ENCODE measurements around the gene SART3.

SART3 gene

GRCh38 chr12:108519558-108519957, 41.4 kb downstream of the SART3 start:
- H3K4me1 ChIP-seq (ENCODE audit: control insufficient read depth, insufficient read depth, low read length, poor library complexity, severe bottlenecking), result peaks cover 8% of the 10 kb centered on the region
- H3K36me3 ChIP-seq (ENCODE audit: control insufficient read depth, insufficient read depth, low read length), result peaks cover 61% of the 10 kb centered on the region
- no peak overlapping the region for H3K4me3 ChIP-seq (ENCODE audit: insufficient read depth, low read depth, low read length, poor library complexity, severe bottlenecking)
- H3K27ac ChIP-seq (ENCODE audit: insufficient read depth, low read length, poor library complexity, severe bottlenecking), result no peak overlapping the region
- H3K9me3 ChIP-seq (ENCODE audit: control insufficient read depth, low read length), result no peaks in the 10 kb centered on the region
- no peaks in the 10 kb centered on the region for H3K27me3 ChIP-seq (replicated peaks; ENCODE audit: control insufficient read depth, insufficient read depth, low read length, poor library complexity, severe bottlenecking)
- DNase-seq, result no peak

DNA sequence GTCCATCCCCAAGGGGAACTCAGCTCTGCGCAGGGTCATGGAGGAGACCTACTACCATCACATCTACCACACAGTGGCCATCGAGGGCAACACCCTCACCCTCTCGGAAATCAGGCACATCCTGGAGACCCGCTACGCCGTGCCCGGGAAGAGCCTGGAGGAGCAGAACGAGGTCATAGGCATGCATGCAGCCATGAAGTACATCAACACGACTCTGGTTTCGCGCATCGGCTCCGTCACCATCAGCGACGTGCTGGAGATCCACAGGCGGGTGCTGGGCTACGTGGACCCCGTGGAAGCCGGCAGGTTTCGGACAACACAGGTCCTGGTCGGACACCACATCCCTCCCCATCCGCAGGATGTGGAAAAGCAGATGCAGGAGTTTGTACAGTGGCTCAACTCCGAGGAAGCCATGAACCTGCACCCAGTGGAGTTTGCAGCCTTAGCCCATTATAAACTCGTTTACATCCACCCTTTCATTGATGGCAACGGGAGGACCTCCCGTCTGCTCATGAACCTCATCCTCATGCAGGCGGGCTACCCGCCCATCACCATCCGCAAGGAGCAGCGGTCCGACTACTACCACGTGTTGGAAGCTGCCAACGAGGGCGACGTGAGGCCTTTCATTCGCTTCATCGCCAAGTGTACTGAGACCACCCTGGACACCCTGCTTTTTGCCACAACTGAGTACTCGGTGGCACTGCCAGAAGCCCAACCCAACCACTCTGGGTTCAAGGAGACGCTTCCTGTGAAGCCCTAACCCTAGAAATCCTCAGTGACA, 42.1 kb downstream of the SART3 start:
- Histone ChIP-seq H3K36me3 (ENCODE audit: control insufficient read depth, insufficient read depth, low read length) (peaks cover 55% of the 10 kb centered on the region), H3K4me3 (ENCODE audit: insufficient read depth, low read depth, low read length, poor library complexity, severe bottlenecking) (no peak overlapping the region), H3K9me3 (ENCODE audit: control insufficient read depth, low read length) (no peaks in the 10 kb centered on the region), H3K27ac (ENCODE audit: insufficient read depth, low read length, poor library complexity, severe bottlenecking) (no peak overlapping the region), H3K4me1 (ENCODE audit: control insufficient read depth, insufficient read depth, low read length, poor library complexity, severe bottlenecking) (peaks cover 8% of the 10 kb centered on the region), H3K27me3 (replicated peaks; ENCODE audit: control insufficient read depth, insufficient read depth, low read length, poor library complexity, severe bottlenecking) (no peaks in the 10 kb centered on the region)
- DNase-seq, result no peak

- no peaks in the 10 kb centered on the region for H3K9me3 ChIP-seq (ENCODE audit: control insufficient read depth, low read length)
- no peaks in the 10 kb centered on the region for H3K27me3 ChIP-seq (replicated peaks; ENCODE audit: control insufficient read depth, insufficient read depth, low read length, poor library complexity, severe bottlenecking)
- H3K4me3 ChIP-seq (ENCODE audit: insufficient read depth, low read depth, low read length, poor library complexity, severe bottlenecking), result no peak overlapping the region
- DNase-seq, result no peak
- peaks cover 48% of the 10 kb centered on the region for H3K36me3 ChIP-seq (ENCODE audit: control insufficient read depth, insufficient read depth, low read length)
- H3K4me1 ChIP-seq (ENCODE audit: control insufficient read depth, insufficient read depth, low read length, poor library complexity, severe bottlenecking), result peaks cover 8% of the 10 kb centered on the region
- H3K27ac ChIP-seq (ENCODE audit: insufficient read depth, low read length, poor library complexity, severe bottlenecking), result no peak overlapping the region
Measured at GRCh38 chr12:108518101-108518715, 42.8 kb downstream of the SART3 start.

DNA sequence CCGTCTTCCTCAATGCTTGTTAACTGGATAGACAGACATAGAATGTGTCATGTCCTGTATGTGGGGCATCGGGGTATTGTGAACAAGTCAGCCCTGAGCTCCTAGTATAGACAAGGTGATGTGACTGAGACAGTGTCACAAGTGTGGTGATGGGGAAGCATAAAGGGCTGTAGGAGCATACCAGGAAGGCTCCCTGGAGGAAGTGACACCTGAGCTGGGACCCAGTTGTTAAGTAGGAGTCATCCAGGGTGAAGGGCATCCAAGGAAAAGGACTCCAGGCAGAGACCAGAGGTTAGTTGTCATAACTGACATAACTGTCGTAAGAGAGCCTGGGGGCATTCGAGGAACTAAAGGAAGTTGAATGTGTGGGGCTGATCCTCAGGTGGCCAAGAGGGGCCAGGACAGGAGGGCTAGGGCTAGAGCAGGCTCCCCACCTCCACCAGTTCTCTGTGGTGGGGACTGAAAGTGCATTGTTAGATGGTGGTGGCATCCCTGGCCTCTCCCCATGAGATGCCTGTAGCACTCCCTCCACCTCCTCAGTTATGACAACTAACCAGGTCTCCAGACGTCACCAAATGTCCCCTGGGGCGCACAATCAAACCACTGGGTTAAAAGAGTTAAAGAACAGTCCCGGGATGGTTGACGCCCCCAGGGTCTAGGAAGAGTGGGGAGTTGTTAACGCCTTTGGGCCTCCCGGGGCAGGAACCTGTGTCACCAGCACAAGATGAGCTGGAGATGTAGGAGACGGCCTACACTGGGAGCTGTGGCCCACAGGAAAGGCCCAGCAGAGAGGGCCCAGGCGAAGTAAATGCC, 43.5 kb downstream of the SART3 start:
- Histone ChIP-seq H3K9me3 (ENCODE audit: control insufficient read depth, low read length) (no peaks in the 10 kb centered on the region), H3K36me3 (ENCODE audit: control insufficient read depth, insufficient read depth, low read length) (peaks cover 41% of the 10 kb centered on the region), H3K4me1 (ENCODE audit: control insufficient read depth, insufficient read depth, low read length, poor library complexity, severe bottlenecking) (peaks cover 8% of the 10 kb centered on the region), H3K27me3 (replicated peaks; ENCODE audit: control insufficient read depth, insufficient read depth, low read length, poor library complexity, severe bottlenecking) (no peaks in the 10 kb centered on the region), H3K27ac (ENCODE audit: insufficient read depth, low read length, poor library complexity, severe bottlenecking) (no peak overlapping the region), H3K4me3 (ENCODE audit: insufficient read depth, low read depth, low read length, poor library complexity, severe bottlenecking) (no peak overlapping the region)
- DNase-seq, result no peak

DNA sequence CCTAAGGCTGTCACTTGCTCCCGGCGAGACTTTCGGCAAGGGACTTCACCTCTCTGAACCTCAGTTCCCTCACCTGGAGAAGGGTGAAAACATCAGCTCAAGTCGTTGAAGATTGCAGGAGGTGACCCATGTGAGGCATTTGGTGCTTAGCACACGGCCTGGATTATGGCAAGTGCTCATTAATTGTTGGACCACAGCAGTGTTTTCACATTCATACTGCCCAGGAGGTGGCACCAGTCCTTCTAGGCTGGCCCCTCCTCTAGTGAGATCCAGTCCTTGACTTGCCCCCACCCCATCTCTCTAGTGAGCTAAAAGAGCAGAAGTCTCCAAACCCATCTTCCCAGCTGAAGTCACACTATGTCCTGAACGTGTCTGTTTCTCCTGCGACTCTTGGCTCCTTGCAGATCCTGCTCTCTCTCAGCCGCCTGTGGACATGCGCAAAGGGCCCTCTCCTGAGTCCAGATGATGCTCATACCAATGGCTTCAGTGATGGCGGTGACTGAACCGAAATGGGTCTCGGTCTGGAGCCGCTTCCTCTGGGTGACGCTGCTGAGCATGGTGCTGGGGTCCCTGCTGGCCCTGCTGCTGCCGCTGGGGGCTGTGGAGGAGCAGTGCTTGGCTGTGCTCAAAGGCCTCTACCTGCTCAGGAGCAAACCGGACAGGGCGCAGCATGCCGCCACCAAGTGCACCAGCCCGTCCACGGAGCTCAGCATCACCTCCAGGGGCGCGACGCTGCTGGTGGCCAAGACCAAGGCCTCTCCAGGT, 44.3 kb downstream of the SART3 start:
- Histone ChIP-seq H3K4me3 (ENCODE audit: insufficient read depth, low read depth, low read length, poor library complexity, severe bottlenecking) (no peak overlapping the region), H3K27ac (ENCODE audit: insufficient read depth, low read length, poor library complexity, severe bottlenecking) (no peak overlapping the region), H3K9me3 (ENCODE audit: control insufficient read depth, low read length) (no peaks in the 10 kb centered on the region), H3K4me1 (ENCODE audit: control insufficient read depth, insufficient read depth, low read length, poor library complexity, severe bottlenecking) (peaks cover 8% of the 10 kb centered on the region), H3K36me3 (ENCODE audit: control insufficient read depth, insufficient read depth, low read length) (peaks cover 36% of the 10 kb centered on the region), H3K27me3 (replicated peaks; ENCODE audit: control insufficient read depth, insufficient read depth, low read length, poor library complexity, severe bottlenecking) (no peaks in the 10 kb centered on the region)
- no peak for DNase-seq

DNA sequence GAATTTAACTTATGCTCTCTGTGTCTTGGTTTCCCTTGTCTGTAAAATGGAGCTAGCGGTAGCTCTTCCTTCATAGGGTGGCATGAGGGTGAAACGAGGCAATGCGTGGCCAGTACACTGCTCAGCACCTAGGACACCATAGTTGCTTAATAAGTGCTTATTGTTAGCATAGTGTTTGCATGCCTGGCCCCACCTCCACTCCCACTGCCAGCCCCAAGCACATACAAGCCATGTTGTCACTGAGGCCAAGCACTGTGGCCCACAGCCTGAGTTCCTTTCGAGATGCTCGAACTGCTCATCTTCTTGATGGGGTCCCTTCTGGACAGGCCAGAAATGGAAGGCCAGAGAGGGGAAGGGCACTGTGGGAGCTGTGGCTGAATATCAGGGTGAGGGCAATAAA, 45.1 kb downstream of the SART3 start:
- H3K4me3 ChIP-seq (ENCODE audit: insufficient read depth, low read depth, low read length, poor library complexity, severe bottlenecking), result peak overlapping the region; percentile 87
- no peaks in the 10 kb centered on the region for H3K27me3 ChIP-seq (replicated peaks; ENCODE audit: control insufficient read depth, insufficient read depth, low read length, poor library complexity, severe bottlenecking)
- H3K4me1 ChIP-seq (ENCODE audit: control insufficient read depth, insufficient read depth, low read length, poor library complexity, severe bottlenecking), result peaks cover 8% of the 10 kb centered on the region
- H3K9me3 ChIP-seq (ENCODE audit: control insufficient read depth, low read length), result no peaks in the 10 kb centered on the region
- H3K27ac ChIP-seq (ENCODE audit: insufficient read depth, low read length, poor library complexity, severe bottlenecking), result peak overlapping the region; percentile 77
- H3K36me3 ChIP-seq (ENCODE audit: control insufficient read depth, insufficient read depth, low read length), result peaks cover 28% of the 10 kb centered on the region
- DNase-seq, result no peak

DNA sequence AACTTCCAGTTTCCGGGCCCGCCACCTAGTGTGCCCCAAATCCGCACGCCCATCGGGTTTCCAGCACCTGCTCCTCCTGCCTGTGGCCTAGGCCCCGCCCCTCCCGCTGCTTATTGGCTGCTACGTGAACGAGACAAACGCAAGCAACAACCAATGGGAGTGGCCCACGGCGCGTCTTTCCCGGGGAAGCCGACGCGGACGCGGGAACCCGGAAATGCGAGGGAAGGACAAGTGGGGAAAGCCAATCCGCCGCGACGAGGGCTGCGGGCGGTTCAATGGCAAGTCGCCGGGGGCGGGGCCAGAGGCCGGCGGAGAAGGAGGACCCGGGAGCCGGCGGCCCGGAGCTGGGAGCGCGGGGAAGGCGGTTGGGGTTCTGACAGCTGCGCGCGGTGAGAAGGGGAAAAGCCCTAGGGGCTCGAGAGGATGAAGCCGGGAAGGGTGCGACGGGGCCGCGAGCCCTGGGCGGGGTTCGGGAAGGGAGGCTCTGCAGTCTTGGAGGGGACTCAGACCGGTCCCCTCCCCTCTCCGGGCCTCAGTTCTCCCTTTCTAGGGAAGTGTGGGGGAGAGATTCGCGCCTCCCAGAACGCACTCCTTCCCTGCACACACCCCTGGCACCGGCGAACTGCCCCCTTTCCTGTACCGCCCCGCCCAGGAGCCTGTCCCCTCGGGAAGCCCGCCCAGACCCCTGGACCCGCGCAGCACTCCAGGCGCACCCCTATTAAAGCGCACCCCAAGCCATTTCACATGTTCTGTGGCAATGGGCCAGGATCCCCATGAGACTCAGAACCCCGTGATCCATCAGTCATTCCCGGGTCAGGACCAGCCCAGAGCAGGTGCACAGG, 45.8 kb downstream of the SART3 start, which contains the start of gene FICD:
TSS of gene FICD (plus strand) at position 305 of the 842 bp plus-strand sequence. CDS start 1,696 bp downstream, outside the sequence.
- peaks cover 8% of the 10 kb centered on the region for H3K4me1 ChIP-seq (ENCODE audit: control insufficient read depth, insufficient read depth, low read length, poor library complexity, severe bottlenecking)
- no peaks in the 10 kb centered on the region for H3K27me3 ChIP-seq (replicated peaks; ENCODE audit: control insufficient read depth, insufficient read depth, low read length, poor library complexity, severe bottlenecking)
- H3K9me3 ChIP-seq (ENCODE audit: control insufficient read depth, low read length), result no peaks in the 10 kb centered on the region
- peaks cover 21% of the 10 kb centered on the region for H3K36me3 ChIP-seq (ENCODE audit: control insufficient read depth, insufficient read depth, low read length)
- DNase-seq, result peak; percentile 98 to 100 (median 99)
- peak within 1 kb of the TSS; percentile 87 for H3K4me3 ChIP-seq (ENCODE audit: insufficient read depth, low read depth, low read length, poor library complexity, severe bottlenecking)
- peak within 1 kb of the TSS; percentile 77 for H3K27ac ChIP-seq (ENCODE audit: insufficient read depth, low read length, poor library complexity, severe bottlenecking)

DNA sequence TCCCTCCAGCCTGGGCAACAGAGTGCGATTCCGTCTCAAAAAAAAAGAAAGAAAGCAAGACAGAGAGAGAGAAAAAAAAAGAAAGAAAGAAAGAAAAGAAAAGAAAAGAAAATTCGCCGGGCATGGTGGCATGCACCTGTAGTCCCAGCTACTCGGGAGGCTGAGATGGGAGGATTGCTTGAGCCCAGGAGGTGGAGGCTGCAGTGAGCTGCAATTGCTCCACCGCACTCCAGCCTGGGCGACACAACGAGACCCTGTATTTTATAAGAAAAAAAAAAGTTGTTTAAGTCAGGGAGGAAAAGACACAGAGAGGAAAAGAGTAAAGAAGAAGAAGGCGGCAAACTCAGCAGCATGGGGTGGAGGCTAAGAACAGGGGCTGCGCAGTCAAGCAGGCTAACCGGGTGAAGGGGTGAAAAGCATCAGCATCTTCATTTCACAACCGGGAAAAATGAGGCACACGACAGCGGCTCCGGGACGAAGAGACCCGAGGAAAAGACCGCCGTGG, 46.5 kb downstream of the SART3 start:
- peak overlapping the region; percentile 77 for H3K27ac ChIP-seq (ENCODE audit: insufficient read depth, low read length, poor library complexity, severe bottlenecking)
- H3K9me3 ChIP-seq (ENCODE audit: control insufficient read depth, low read length), result no peaks in the 10 kb centered on the region
- peaks cover 8% of the 10 kb centered on the region for H3K4me1 ChIP-seq (ENCODE audit: control insufficient read depth, insufficient read depth, low read length, poor library complexity, severe bottlenecking)
- no peak for DNase-seq
- peak overlapping the region; percentile 87 for H3K4me3 ChIP-seq (ENCODE audit: insufficient read depth, low read depth, low read length, poor library complexity, severe bottlenecking)
- peaks cover 21% of the 10 kb centered on the region for H3K36me3 ChIP-seq (ENCODE audit: control insufficient read depth, insufficient read depth, low read length)
- H3K27me3 ChIP-seq (replicated peaks; ENCODE audit: control insufficient read depth, insufficient read depth, low read length, poor library complexity, severe bottlenecking), result no peaks in the 10 kb centered on the region
